Left ventricle myocardium inferior (tissue), 1 donor: ENCODE results near the gene FARP1. TPM values are rescaled to one million over a fixed set of nuclear protein-coding genes. Genes with fewer than 3 reads are reported as not detected.

Experiments
- DNase-seq: peaks from one replicate; pipeline ENCODE4 v3.0.0-alpha.2; 2020
- H3K27ac ChIP-seq: fragments of 200-600 bp; replicated peaks from 2 replicates; pipeline ENCODE4 v1.8.0; 2021
- H3K27me3 ChIP-seq: fragments of 200-600 bp; 2 replicates; pipeline ENCODE4 v1.8.0; 2021; ENCODE audit warnings: low read depth
- H3K36me3 ChIP-seq: fragments of 200-600 bp; 2 replicates; pipeline ENCODE4 v1.8.0; 2021
- H3K4me1 ChIP-seq: fragments of 200-600 bp; 2 replicates; pipeline ENCODE4 v1.8.0; 2021
- H3K4me3 ChIP-seq: fragments of 200-600 bp; 2 replicates; pipeline ENCODE4 v1.8.0; 2021; ENCODE audit warnings: mild to moderate bottlenecking, moderate library complexity
- H3K9me3 ChIP-seq: fragments of 200-600 bp; replicated peaks from 2 replicates; pipeline ENCODE4 v1.8.0; 2021
- intact Hi-C: fragments of 100-400 bp; cut with micrococcal nuclease; formaldehyde crosslinking; loops from one replicate; pipeline ENCODE4 v1.11.0; 2022
- total RNA-seq: library from RNA; stranded (reverse); fragmentation: NEBNext Ultra II Directional; extraction: Animal tissue kit (Norgen Biotek cat#: 25700); gene quantifications from one replicate; pipeline ENCODE4 v1.2.1, GENCODE V29; 2021
- TF ChIP-seq, protein P1 (sequence below): fragments of 200-600 bp; IDR thresholded peaks from 2 replicates; pipeline ENCODE4 v1.8.0; 2021; ENCODE audit warnings: antibody characterized with exemption, mild to moderate bottlenecking, borderline replicate concordance
- donor health status: DM: no; HTN: yes; CAD: no; lungs with severe emphysema.

FARP1 gene
- total RNA-seq, 1 donor from 2014 or later, result 17.6 TPM

GRCh38 chr13:98351636-98352035 lies 208.7 kb downstream of the FARP1 start:
- Histone ChIP-seq H3K36me3 (no peaks in the 10 kb centered on the region), H3K4me1 (peaks cover 5% of the 10 kb centered on the region), H3K4me3 (no peak overlapping the region), H3K27ac (no peak overlapping the region), H3K27me3 (no peaks in the 10 kb centered on the region), H3K9me3 (peaks cover under 1% of the 10 kb centered on the region)
- no peak for DNase-seq
- TF ChIP-seq, protein P1, sequence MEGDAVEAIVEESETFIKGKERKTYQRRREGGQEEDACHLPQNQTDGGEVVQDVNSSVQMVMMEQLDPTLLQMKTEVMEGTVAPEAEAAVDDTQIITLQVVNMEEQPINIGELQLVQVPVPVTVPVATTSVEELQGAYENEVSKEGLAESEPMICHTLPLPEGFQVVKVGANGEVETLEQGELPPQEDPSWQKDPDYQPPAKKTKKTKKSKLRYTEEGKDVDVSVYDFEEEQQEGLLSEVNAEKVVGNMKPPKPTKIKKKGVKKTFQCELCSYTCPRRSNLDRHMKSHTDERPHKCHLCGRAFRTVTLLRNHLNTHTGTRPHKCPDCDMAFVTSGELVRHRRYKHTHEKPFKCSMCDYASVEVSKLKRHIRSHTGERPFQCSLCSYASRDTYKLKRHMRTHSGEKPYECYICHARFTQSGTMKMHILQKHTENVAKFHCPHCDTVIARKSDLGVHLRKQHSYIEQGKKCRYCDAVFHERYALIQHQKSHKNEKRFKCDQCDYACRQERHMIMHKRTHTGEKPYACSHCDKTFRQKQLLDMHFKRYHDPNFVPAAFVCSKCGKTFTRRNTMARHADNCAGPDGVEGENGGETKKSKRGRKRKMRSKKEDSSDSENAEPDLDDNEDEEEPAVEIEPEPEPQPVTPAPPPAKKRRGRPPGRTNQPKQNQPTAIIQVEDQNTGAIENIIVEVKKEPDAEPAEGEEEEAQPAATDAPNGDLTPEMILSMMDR, result no peak
- intact Hi-C loops, result no loop called here

GRCh38 chr13:98352226-98352625 lies 209.3 kb downstream of the FARP1 start:
- peaks cover 4% of the 10 kb centered on the region for H3K9me3 ChIP-seq
- no peaks in the 10 kb centered on the region for H3K36me3 ChIP-seq
- intact Hi-C loops, result no loop called here
- H3K4me1 ChIP-seq, result peaks cover 5% of the 10 kb centered on the region
- no peak for DNase-seq
- no peak overlapping the region for H3K27ac ChIP-seq
- H3K4me3 ChIP-seq, result no peak overlapping the region
- TF ChIP-seq, protein P1, result no peak
- H3K27me3 ChIP-seq, result no peaks in the 10 kb centered on the region

GRCh38 chr13:98353750-98354149 lies 210.9 kb downstream of the FARP1 start:
- intact Hi-C loops, result no loop called here
- TF ChIP-seq, protein P1, result no peak
- Histone ChIP-seq H3K9me3 (peaks cover 4% of the 10 kb centered on the region), H3K27me3 (no peaks in the 10 kb centered on the region), H3K4me1 (no peaks in the 10 kb centered on the region), H3K4me3 (no peak overlapping the region), H3K36me3 (no peaks in the 10 kb centered on the region), H3K27ac (no peak overlapping the region)
- DNase-seq, result no peak

GRCh38 chr13:98358937-98359336 lies 216.0 kb downstream of the FARP1 start:
- H3K4me1 ChIP-seq, result no peaks in the 10 kb centered on the region

DNA sequence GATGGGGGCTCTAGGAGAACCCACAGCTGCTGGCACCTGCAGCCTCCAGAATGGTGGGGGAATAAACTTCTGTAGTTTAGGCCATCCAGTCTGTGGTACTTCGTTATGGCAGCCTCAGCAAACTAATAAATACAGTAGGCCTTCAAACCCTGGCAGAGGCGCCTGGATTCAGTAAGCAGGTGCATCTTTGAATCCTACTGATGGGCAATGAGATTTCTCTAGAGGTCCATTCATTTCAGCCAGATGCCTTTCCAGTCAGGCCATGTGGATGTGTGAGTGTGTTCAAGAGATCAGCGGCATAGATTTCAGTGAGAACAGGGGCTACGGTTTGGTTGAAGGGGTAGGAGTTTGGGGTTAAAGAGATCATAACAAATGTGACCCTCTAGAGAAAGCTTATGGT lies 217.7 kb downstream of the FARP1 start:
- H3K36me3 ChIP-seq, result no peaks in the 10 kb centered on the region
- no peak overlapping the region for H3K4me3 ChIP-seq
- H3K27me3 ChIP-seq, result no peaks in the 10 kb centered on the region
- no peak overlapping the region for H3K27ac ChIP-seq
- H3K9me3 ChIP-seq, result peaks cover 4% of the 10 kb centered on the region
- H3K4me1 ChIP-seq, result no peaks in the 10 kb centered on the region
- DNase-seq, result no peak
- intact Hi-C loops, result no loop called here
- TF ChIP-seq, protein P1, result no peak

More at GRCh38 chr13:98358937-98359336, 216.0 kb downstream of the FARP1 start:
- peaks cover 4% of the 10 kb centered on the region for H3K9me3 ChIP-seq
- H3K27ac ChIP-seq, result no peak overlapping the region
- intact Hi-C loops, result no loop called here
- H3K4me3 ChIP-seq, result peak overlapping the region; percentile 11
- no peaks in the 10 kb centered on the region for H3K36me3 ChIP-seq
- H3K27me3 ChIP-seq, result no peaks in the 10 kb centered on the region
- no peak for DNase-seq
- TF ChIP-seq, protein P1, result no peak

DNA sequence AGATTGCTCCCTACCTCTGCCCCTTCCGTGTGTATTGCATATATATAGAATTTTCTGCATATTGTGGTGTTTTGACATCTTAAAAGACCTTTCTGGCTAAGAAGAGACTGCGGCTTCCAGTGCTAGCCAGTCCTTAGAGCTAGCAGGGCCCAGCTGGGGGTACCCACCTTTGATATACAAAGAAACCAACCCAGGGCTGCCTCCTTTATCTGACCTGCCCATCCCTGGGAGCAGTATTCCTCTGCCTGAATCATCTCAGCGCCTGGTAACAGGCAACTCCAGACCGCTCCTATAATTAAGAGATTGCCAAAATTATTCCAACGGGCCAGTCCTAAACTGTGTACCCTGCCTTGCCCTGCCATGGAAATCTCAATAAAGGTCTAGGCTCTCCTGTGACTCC lies 220.4 kb downstream of the FARP1 start:
- TF ChIP-seq, protein P1, result no peak
- Histone ChIP-seq H3K9me3 (no peaks in the 10 kb centered on the region), H3K4me1 (no peaks in the 10 kb centered on the region), H3K27ac (no peak overlapping the region), H3K27me3 (no peaks in the 10 kb centered on the region), H3K36me3 (peaks cover 1% of the 10 kb centered on the region), H3K4me3 (no peak overlapping the region)
- no peak for DNase-seq
- intact Hi-C loops, result no loop called here
